Left lung (tissue), 10 donors: ENCODE data around the gene TMEM151B. TPM values are rescaled to one million over a fixed set of nuclear protein-coding genes. Genes with fewer than 3 reads are reported as not detected.

Source experiments
- ATAC-seq: fragments of 200-7000 bp; cut with Tn5 transposase; one replicate; pipeline ENCODE4 v1.9.1; 2020; ENCODE audit warnings: moderate library complexity
- DNase-seq, 4 donors: peaks; one replicate each; pipeline ENCODE4 v3.0.0-alpha.2; 2013 to 2020
- H3K27ac ChIP-seq, 2 donors: fragments of 200-600 bp; sonication (generic) in 1 of 2; one replicate each; pipeline versions ENCODE4 v1.5.0 to v1.8.0; 2020 to 2021
- H3K27me3 ChIP-seq, 2 donors: fragments of 200-600 bp; sonication (generic) in 1 of 2; one replicate each; pipeline versions ENCODE4 v1.5.0 to v1.8.0; 2020 to 2021
- H3K36me3 ChIP-seq, 2 donors: fragments of 200-600 bp; sonication (generic) in 1 of 2; one replicate each; pipeline versions ENCODE4 v1.5.0 to v1.8.0; 2020 to 2021
- H3K4me1 ChIP-seq, 2 donors: fragments of 200-600 bp; one replicate each; pipeline ENCODE4 v1.8.0; 2021
- H3K4me3 ChIP-seq, 2 donors: fragments of 200-600 bp; sonication (generic) in 1 of 2; one replicate each; pipeline versions ENCODE4 v1.5.0 to v1.8.0; 2020 to 2021; ENCODE audit warnings: mild to moderate bottlenecking in 1 of 2
- H3K9me3 ChIP-seq, 2 donors: fragments of 200-600 bp; sonication (generic) in 1 of 2; one replicate each; pipeline versions ENCODE4 v1.5.0 to v1.8.0; 2020 to 2021
- intact Hi-C, 2 donors: fragments of 100-400 bp; cut with DNase I; formaldehyde crosslinking; loops; one replicate each; pipeline versions ENCODE4 v1.11.2 to v1.14.2; 2022
- polyA plus RNA-seq, 6 donors: library from polyadenylated mRNA; unstranded; fragments of 120-200 nt; gene quantifications; one replicate each; pipeline ENCODE4 v1.2.1, GENCODE V29; 2013; ENCODE audit not compliant: insufficient read length in 6 of 6
- total RNA-seq, 2 donors: library from RNA; stranded (reverse); fragmentation: NEBNext Ultra II Directional; extraction: Animal tissue kit (Norgen Biotek cat#: 25700); gene quantifications; one replicate each; pipeline ENCODE4 v1.2.1, GENCODE V29; 2021
- TF ChIP-seq, protein P1 (sequence below), 2 donors: fragments of 200-600 bp; sonication (generic) in 1 of 2; IDR thresholded peaks; one replicate each; pipeline versions ENCODE4 v1.5.0 to v1.8.0; 2021; ENCODE audit warnings: antibody characterized with exemption in 2 of 2
- donor health status: DM: no; HTN: yes; CAD: no.
- donor health status: DM: no; HTN: no; CAD: no.

TMEM151B gene
- total and polyA plus RNA-seq, 8 donors = 0.70 to 1.2 (median 0.87) TPM; not detected in 2

DNA sequence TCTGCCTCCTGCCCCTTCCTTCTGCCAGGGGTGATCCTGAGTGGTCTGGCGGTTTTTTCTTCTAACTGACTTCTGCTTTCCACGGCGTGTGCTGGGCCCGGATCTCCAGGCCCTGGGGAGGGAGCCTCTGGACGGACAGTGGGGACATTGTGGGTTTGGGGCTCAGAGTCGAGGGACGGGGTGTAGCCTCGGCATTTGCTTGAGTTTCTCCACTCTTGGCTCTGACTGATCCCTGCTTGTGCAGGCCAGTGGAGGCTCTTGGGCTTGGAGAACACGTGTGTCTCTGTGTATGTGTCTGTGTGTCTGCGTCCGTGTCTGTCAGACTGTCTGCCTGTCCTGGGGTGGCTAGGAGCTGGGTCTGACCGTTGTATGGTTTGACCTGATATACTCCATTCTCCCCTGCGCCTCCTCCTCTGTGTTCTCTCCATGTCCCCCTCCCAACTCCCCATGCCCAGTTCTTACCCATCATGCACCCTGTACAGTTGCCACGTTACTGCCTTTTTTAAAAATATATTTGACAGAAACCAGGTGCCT, 36.6 kb upstream of the TMEM151B start:
- no peak overlapping the region for H3K4me3 ChIP-seq
- H3K9me3 ChIP-seq = no peaks in the 10 kb centered on the region
- TF ChIP-seq, protein P1, sequence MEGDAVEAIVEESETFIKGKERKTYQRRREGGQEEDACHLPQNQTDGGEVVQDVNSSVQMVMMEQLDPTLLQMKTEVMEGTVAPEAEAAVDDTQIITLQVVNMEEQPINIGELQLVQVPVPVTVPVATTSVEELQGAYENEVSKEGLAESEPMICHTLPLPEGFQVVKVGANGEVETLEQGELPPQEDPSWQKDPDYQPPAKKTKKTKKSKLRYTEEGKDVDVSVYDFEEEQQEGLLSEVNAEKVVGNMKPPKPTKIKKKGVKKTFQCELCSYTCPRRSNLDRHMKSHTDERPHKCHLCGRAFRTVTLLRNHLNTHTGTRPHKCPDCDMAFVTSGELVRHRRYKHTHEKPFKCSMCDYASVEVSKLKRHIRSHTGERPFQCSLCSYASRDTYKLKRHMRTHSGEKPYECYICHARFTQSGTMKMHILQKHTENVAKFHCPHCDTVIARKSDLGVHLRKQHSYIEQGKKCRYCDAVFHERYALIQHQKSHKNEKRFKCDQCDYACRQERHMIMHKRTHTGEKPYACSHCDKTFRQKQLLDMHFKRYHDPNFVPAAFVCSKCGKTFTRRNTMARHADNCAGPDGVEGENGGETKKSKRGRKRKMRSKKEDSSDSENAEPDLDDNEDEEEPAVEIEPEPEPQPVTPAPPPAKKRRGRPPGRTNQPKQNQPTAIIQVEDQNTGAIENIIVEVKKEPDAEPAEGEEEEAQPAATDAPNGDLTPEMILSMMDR (IDR thresholded peaks at IDR 0.05) = no peak
- ATAC-seq (no peak), DNase-seq (peak in 1 of 4 donors; percentile 74)
- intact Hi-C loops = no loop called here
- no peaks in the 10 kb centered on the region for H3K27me3 ChIP-seq
- peaks cover 0 to 26% of the 10 kb centered on the region in 2 donors for H3K36me3 ChIP-seq
- peaks cover 10 to 52% of the 10 kb centered on the region in 2 donors for H3K4me1 ChIP-seq
- peak overlapping the region; percentile 54 to 63 for H3K27ac ChIP-seq

DNA sequence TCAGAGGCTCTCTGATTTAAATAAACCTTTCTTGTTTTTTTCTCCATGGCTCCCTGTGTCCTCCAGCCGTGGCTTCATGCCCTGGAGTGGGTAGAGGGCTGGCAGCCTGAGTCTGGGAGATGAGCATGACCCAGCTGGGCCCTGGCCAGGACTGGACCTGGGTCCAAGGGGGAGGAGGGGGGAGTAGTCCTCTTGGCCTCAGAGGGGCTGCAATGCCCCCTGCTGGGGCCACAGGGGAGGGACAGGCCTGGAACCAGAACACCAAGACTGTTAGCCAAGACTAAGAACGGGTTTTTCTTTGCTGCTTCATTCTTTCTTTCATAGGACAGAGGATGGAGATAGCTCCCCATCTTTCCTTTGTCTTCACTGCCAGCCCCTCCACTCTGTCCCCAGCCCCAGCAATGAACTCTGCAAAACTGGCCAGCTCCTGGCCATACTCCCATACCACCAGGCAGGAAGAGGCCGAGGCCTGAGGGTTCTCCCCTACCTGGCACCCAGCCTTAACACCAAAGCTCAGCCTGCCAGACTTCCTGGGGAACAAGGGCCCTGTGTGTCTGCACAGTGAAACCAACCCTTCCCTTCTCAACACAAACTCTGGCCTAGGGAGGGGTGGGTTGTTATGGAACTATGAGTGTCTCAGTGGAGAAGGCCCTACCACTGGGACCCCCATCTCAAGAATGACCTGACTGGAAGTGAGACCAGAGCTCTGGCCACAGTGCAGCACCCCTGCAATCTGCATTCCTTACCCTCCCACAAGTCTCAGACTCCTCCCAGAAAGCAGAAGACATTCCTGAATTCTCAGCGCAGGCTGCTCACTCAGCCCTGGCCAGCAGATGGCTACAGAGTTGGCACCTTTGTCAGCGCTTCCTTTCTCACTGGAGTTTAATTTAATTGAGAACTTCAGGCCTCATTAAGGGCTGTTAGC, 35.9 kb upstream of the TMEM151B start:
- TF ChIP-seq, protein P1 (IDR thresholded peaks at IDR 0.05) = peak; percentile 40 to 52
- H3K9me3 ChIP-seq = no peaks in the 10 kb centered on the region
- H3K4me1 ChIP-seq = peaks cover 10 to 52% of the 10 kb centered on the region in 2 donors
- ATAC-seq = peak; percentile 63
- no peak overlapping the region for H3K4me3 ChIP-seq
- DNase-seq = peak in 2 of 4 donors; percentile 75 to 77
- intact Hi-C loops = loop anchor here in 1 of 2 donors (5.0 kb wide), 1 partner anchor 62 kb away; no protein-coding TSS in a partner anchor
- no peaks in the 10 kb centered on the region for H3K27me3 ChIP-seq
- peaks cover 0 to 26% of the 10 kb centered on the region in 2 donors for H3K36me3 ChIP-seq
- H3K27ac ChIP-seq = peak overlapping the region; percentile 54 to 63

DNA sequence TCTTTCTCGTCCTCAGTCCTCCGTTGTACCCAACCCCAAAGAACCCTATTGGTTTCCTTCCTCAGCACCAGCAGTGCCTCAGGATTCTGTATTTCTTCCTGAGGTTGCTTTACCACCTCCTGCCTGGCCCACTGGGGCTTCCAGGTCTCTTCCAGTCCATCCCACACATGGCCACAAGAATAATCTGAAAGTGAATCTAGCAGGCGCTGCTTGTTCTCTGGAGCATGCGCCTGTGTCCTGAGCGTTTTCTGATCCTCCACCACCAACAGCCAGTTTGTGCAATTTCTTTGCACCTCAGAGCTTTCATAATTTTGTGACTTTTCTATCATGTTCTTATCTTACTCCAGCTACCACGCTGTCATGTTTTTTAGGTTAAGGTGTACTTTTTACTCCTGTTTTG, 35.0 kb upstream of the TMEM151B start:
- peak overlapping the region; percentile 54 to 63 for H3K27ac ChIP-seq
- H3K36me3 ChIP-seq = peaks cover 0 to 22% of the 10 kb centered on the region in 2 donors
- peak in 1 of 4 donors; percentile 2 for DNase-seq
- H3K4me3 ChIP-seq = no peak overlapping the region
- TF ChIP-seq, protein P1 (IDR thresholded peaks at IDR 0.05) = no peak
- H3K9me3 ChIP-seq = no peaks in the 10 kb centered on the region
- intact Hi-C loops = loop anchor here in 1 of 2 donors (5.0 kb wide), 1 partner anchor 63 kb away; no protein-coding TSS in a partner anchor
- H3K27me3 ChIP-seq = no peaks in the 10 kb centered on the region
- ATAC-seq = no peak
- H3K4me1 ChIP-seq = peaks cover 10 to 52% of the 10 kb centered on the region in 2 donors

DNA sequence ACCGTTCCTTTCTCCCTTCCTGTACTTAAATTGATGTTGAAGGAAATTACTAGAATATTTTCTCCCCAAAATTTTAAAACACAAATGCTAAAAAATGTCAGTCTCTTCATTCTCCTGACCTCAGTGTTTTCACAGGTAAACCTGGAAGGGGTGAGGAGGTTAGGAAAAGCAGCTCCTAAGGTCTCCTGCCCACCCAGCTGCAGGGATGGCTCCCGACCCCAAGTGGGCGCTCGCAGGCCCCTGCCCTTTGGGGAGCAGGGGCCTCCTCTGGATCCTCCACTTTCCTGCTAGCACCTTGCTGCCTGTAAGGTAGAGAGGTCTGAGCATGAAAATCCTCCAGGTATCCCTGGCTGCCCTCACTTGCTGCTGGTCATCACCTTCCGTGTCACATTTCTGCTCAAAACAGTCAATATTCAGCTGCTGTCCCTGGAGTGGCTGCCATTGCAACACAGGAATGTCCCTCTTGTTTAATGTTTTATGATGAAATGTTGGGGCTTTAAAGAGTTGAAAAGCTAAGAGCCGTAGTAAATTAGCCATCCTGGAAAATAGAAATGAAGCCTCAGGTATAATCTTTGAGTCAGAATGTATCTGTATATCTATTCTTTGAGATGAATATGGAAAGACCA, 34.2 kb upstream of the TMEM151B start:
- intact Hi-C loops = loop anchor here in 1 of 2 donors (5.0 kb wide), 1 partner anchor 64 kb away; no protein-coding TSS in a partner anchor
- H3K27me3 ChIP-seq = no peaks in the 10 kb centered on the region
- no peak overlapping the region for H3K27ac ChIP-seq
- peaks cover 0 to 16% of the 10 kb centered on the region in 2 donors for H3K36me3 ChIP-seq
- no peak for ATAC-seq
- peaks cover 10 to 52% of the 10 kb centered on the region in 2 donors for H3K4me1 ChIP-seq
- peak in 1 of 4 donors; percentile 54 for DNase-seq
- no peaks in the 10 kb centered on the region for H3K9me3 ChIP-seq
- TF ChIP-seq, protein P1 (IDR thresholded peaks at IDR 0.05) = no peak
- no peak overlapping the region for H3K4me3 ChIP-seq
